Endodermal cell (in vitro differentiated cells): ENCODE results near the gene SLC12A4. TPM values are rescaled to one million over a fixed set of nuclear protein-coding genes. Genes with fewer than 3 reads are reported as not detected.

ENCODE experiments used
- DNase-seq: peaks from one replicate; pipeline ENCODE4 v3.0.0-alpha.2; 2017
- H3K27ac ChIP-seq: 2 replicates; pipeline ENCODE4 v1.5.1; 2013; ENCODE audit warnings: mild to moderate bottlenecking, low read depth, low read length, moderate library complexity
- H3K27me3 ChIP-seq: 2 replicates; pipeline ENCODE4 v1.6.1; 2013; ENCODE audit warnings: mild to moderate bottlenecking, low read length, moderate library complexity; ENCODE audit not compliant: insufficient read depth, control insufficient read depth, poor library complexity, severe bottlenecking
- H3K36me3 ChIP-seq: 2 replicates; pipeline ENCODE4 v1.7.0; 2013; ENCODE audit warnings: mild to moderate bottlenecking, low read length, moderate library complexity; ENCODE audit not compliant: control insufficient read depth, insufficient read depth
- H3K4me1 ChIP-seq: one replicate; pipeline ENCODE4 v1.7.0; 2013; ENCODE audit warnings: low read length; ENCODE audit not compliant: control insufficient read depth, insufficient read depth
- H3K4me3 ChIP-seq: 2 replicates; pipeline ENCODE4 v1.5.1; 2013; ENCODE audit warnings: mild to moderate bottlenecking, low read length, moderate library complexity
- H3K9ac ChIP-seq: 2 replicates; pipeline ENCODE4 v1.6.1; 2013; ENCODE audit warnings: mild to moderate bottlenecking, low read length, moderate library complexity; ENCODE audit not compliant: poor library complexity, severe bottlenecking; ENCODE audit errors: extremely low read depth
- H3K9me3 ChIP-seq: 2 replicates; pipeline ENCODE4 v1.6.1; 2013; ENCODE audit warnings: mild to moderate bottlenecking, low read length, moderate library complexity; ENCODE audit not compliant: control insufficient read depth
- H3K27ac Mint-ChIP-seq: 2 replicates; pipeline ENCODE4 v1.8.0; 2020; ENCODE audit warnings: mixed read lengths
- H3K27me3 Mint-ChIP-seq: 2 replicates; pipeline ENCODE4 v1.8.0; 2021; ENCODE audit warnings: mild to moderate bottlenecking, mixed read lengths; ENCODE audit not compliant: insufficient read depth
- H3K36me3 Mint-ChIP-seq: 2 replicates; pipeline ENCODE4 v1.8.0; 2020; ENCODE audit warnings: low read depth, mixed read lengths
- H3K4me1 Mint-ChIP-seq: 2 replicates; pipeline ENCODE4 v1.8.0; 2020; ENCODE audit warnings: mixed read lengths
- H3K4me3 Mint-ChIP-seq: 2 replicates; pipeline ENCODE4 v1.8.0; 2020; ENCODE audit warnings: mild to moderate bottlenecking, moderate library complexity, mixed read lengths
- H3K9me3 Mint-ChIP-seq: 2 replicates; pipeline ENCODE4 v1.8.0; 2020; ENCODE audit warnings: mild to moderate bottlenecking, mixed read lengths
- CTCF ChIP-seq: fragments of 200-600 bp; sonication (generic); conservative IDR thresholded peaks from 2 replicates; pipeline ENCODE4 v1.5.0; 2021; ENCODE audit warnings: antibody characterized with exemption, mild to moderate bottlenecking
- WGBS, 2 experiments: methylation state at CpG; one replicate each; pipeline versions ENCODE4 v1.1.5 to v1.1.7; 2013; ENCODE audit warnings: missing lambda C conversion rate in 2 of 2, mixed read lengths in 1 of 2; ENCODE audit not compliant: insufficient coverage in 1 of 2, insufficient read length in 1 of 2; 5-methylcytosine and 5-hydroxymethylcytosine counted together
- total RNA-seq, 2 donors: library from RNA; stranded (reverse); fragmentation: NEBNext Ultra II Directional in 1 of 2; extraction: Animal tissue kit (Norgen Biotek cat#: 25700) in 1 of 2; gene quantifications; 2 replicates in 1 of 2; 3 replicates in 1 of 2; pipeline ENCODE4 v1.2.1, GENCODE V29; 2021

Gene SLC12A4
- total RNA-seq, 2 donors from 2014 or later = 37.9 to 43.4 TPM

- H3K36me3 ChIP-seq = peaks cover 35% of the 10 kb centered on the region
- peaks cover 13% of the 10 kb centered on the region for H3K36me3 Mint-ChIP-seq
- no peak overlapping the region for H3K9ac ChIP-seq
Measured at GRCh38 chr16:67942510-67943255, 25.8 kb downstream of the SLC12A4 start.

GRCh38 chr16:67942200-67942509, 26.3 kb downstream of the SLC12A4 start:
- peak; percentile 90 for TF ChIP-seq CTCF
- H3K9ac ChIP-seq = no peak overlapping the region
- H3K27ac ChIP-seq = no peak overlapping the region
- no peaks in the 10 kb centered on the region for H3K9me3 Mint-ChIP-seq
- H3K27ac Mint-ChIP-seq = no peak overlapping the region
- peaks cover 30% of the 10 kb centered on the region for H3K36me3 ChIP-seq
- H3K4me3 Mint-ChIP-seq = no peak overlapping the region
- H3K27me3 ChIP-seq = no peaks in the 10 kb centered on the region
- H3K9me3 ChIP-seq = no peaks in the 10 kb centered on the region
- H3K4me1 ChIP-seq = peaks cover 10% of the 10 kb centered on the region
- peaks cover 13% of the 10 kb centered on the region for H3K36me3 Mint-ChIP-seq
- H3K27me3 Mint-ChIP-seq = no peaks in the 10 kb centered on the region
- H3K4me3 ChIP-seq = no peak overlapping the region
- 78 to 91% methylated on average over 4 to 6 of the region's 6 CpGs for WGBS, 2 experiments
- H3K4me1 Mint-ChIP-seq = peaks cover 8% of the 10 kb centered on the region
- DNase-seq = peak; percentile 90

More at GRCh38 chr16:67942510-67943255, 25.8 kb downstream of the SLC12A4 start:
- DNase-seq = no peak
- Histone ChIP-seq H3K27me3 (no peaks in the 10 kb centered on the region), H3K4me1 (peaks cover 10% of the 10 kb centered on the region), H3K4me3 (no peak overlapping the region), H3K9me3 (no peaks in the 10 kb centered on the region), H3K27ac (peak overlapping the region; percentile 32)
- no peaks in the 10 kb centered on the region for H3K9me3 Mint-ChIP-seq
- peaks cover 6% of the 10 kb centered on the region for H3K4me1 Mint-ChIP-seq
- 94 to 98% methylated on average over 22 to 27 of the region's 27 CpGs for WGBS, 2 experiments
- no peak overlapping the region for H3K4me3 Mint-ChIP-seq
- no peaks in the 10 kb centered on the region for H3K27me3 Mint-ChIP-seq
- H3K27ac Mint-ChIP-seq = no peak overlapping the region
- TF ChIP-seq CTCF = no peak

GRCh38 chr16:67941469-67942199, 26.8 kb downstream of the SLC12A4 start:
- Histone ChIP-seq H3K9me3 (no peaks in the 10 kb centered on the region), H3K27ac (peak overlapping the region; percentile 16), H3K36me3 (peaks cover 26% of the 10 kb centered on the region), H3K4me3 (no peak overlapping the region), H3K27me3 (no peaks in the 10 kb centered on the region), H3K9ac (no peak overlapping the region), H3K4me1 (peaks cover 10% of the 10 kb centered on the region)
- Mint-ChIP-seq H3K27me3 (no peaks in the 10 kb centered on the region), H3K36me3 (peaks cover 13% of the 10 kb centered on the region), H3K9me3 (no peaks in the 10 kb centered on the region), H3K27ac (no peak overlapping the region), H3K4me1 (peaks cover 13% of the 10 kb centered on the region), H3K4me3 (no peak overlapping the region)
- TF ChIP-seq CTCF = no peak
- no peak for DNase-seq
- 88 to 91% methylated on average over 4 to 9 of the region's 9 CpGs for WGBS, 2 experiments
